Spleen (tissue), 11 donors: Measurements from ENCODE around the gene ATXN1. TPM values are rescaled to one million over a fixed set of nuclear protein-coding genes. Genes with fewer than 3 reads are reported as not detected.

Experiments
- DNase-seq: peaks from one replicate; pipeline ENCODE4 v3.0.0-alpha.2; 2020
- H3K27ac ChIP-seq, 8 donors: fragments of 200-600 bp; sonication (generic) in 7 of 8; 1 replicate in 4 of 8; 2 replicates in 4 of 8; pipeline versions ENCODE4 v1.5.0 to v1.8.0; 2016 to 2021; ENCODE audit warnings: inconsistent platforms in 4 of 8, mild to moderate bottlenecking in 4 of 8, moderate library complexity in 1 of 8
- H3K27me3 ChIP-seq, 7 donors: fragments of 200-600 bp; sonication (generic) in 6 of 7; replicated peaks in 1 of 7; 1 replicate in 4 of 7; 2 replicates in 3 of 7; pipeline versions ENCODE4 v1.5.0 to v1.8.0; 2016 to 2021; ENCODE audit warnings: inconsistent platforms in 3 of 7, mild to moderate bottlenecking in 1 of 7
- H3K36me3 ChIP-seq, 6 donors: fragments of 200-600 bp; sonication (generic) in 5 of 6; 1 replicate in 4 of 6; 2 replicates in 2 of 6; pipeline versions ENCODE4 v1.5.0 to v1.8.0; 2016 to 2021; ENCODE audit warnings: inconsistent platforms in 2 of 6
- H3K4me1 ChIP-seq, 6 donors: fragments of 200-600 bp; sonication (generic) in 5 of 6; 1 replicate in 3 of 6; 2 replicates in 3 of 6; pipeline versions ENCODE4 v1.5.0 to v1.8.0; 2016 to 2021; ENCODE audit warnings: inconsistent platforms in 3 of 6
- H3K4me3 ChIP-seq, 8 donors: fragments of 200-600 bp; sonication (generic) in 7 of 8; 1 replicate in 4 of 8; 2 replicates in 4 of 8; pipeline versions ENCODE4 v1.5.0 to v1.8.0; 2016 to 2021; ENCODE audit warnings: inconsistent platforms in 4 of 8, mild to moderate bottlenecking in 4 of 8, moderate library complexity in 2 of 8
- H3K9me3 ChIP-seq, 8 donors: fragments of 200-600 bp; sonication (generic) in 7 of 8; 1 replicate in 4 of 8; 2 replicates in 4 of 8; pipeline versions ENCODE4 v1.5.0 to v1.8.0; 2016 to 2021; ENCODE audit warnings: inconsistent platforms in 4 of 8
- CTCF ChIP-seq, 11 experiments: fragments of 200-600 bp in 7 of 11; fragments of 450-650 bp in 4 of 11; sonication (generic) in 4 of 11; IDR thresholded peaks in 8 of 11; conservative IDR thresholded peaks in 3 of 11; 1 replicate in 7 of 11; 2 replicates in 4 of 11; pipeline versions ENCODE4 v1.4.0 to v1.8.0; 2016 to 2021; ENCODE audit warnings: antibody characterized with exemption in 11 of 11, inconsistent platforms in 4 of 11, mild to moderate bottlenecking in 1 of 11
- POLR2A ChIP-seq, 3 donors: fragments of 450-650 bp; IDR thresholded peaks; one replicate each; pipeline ENCODE4 v1.5.1; 2017; ENCODE audit warnings: antibody characterized with exemption in 3 of 3, mild to moderate bottlenecking in 1 of 3
- POLR2AphosphoS5 ChIP-seq, 3 donors: sonication (generic); formaldehyde crosslinking; IDR thresholded peaks; one replicate each; pipeline ENCODE4 v1.5.1; 2017; ENCODE audit warnings: antibody characterized with exemption in 3 of 3
- WGBS, 5 donors: extraction: QIAGEN DNeasy Blood & Tissue Kit in 3 of 5; methylation state at CpG; one replicate each; pipeline versions ENCODE4 v1.1.5 to v1.1.7; 2013 to 2018; 5-methylcytosine and 5-hydroxymethylcytosine counted together
- intact Hi-C: fragments of 100-400 bp; cut with DNase I; formaldehyde crosslinking; loops from one replicate; pipeline ENCODE4 v1.15.0; 2023; ENCODE audit warnings: low total_unique reads
- polyA plus RNA-seq, 3 donors: library from polyadenylated mRNA; stranded (reverse); fragments of 200-250 nt; gene quantifications; one replicate each; pipeline ENCODE4 v1.2.1, GENCODE V29; 2013
- total RNA-seq, 7 donors: library from RNA; depleted of rRNA in 3 of 7; stranded (reverse); fragments of >200 nt in 3 of 7; fragmentation: NEBNext Ultra II Directional in 4 of 7; extraction: Animal tissue kit (Norgen Biotek cat#: 25700) in 4 of 7; gene quantifications; one replicate each; pipeline versions ENCODE4 v1.1.0 to v1.2.1, GENCODE V29; 2016 to 2021
- donor health status: healthy with polysubstance abuse.
- donor health status: DM: no; HTN: no; CAD: no; lungs with moderate emphysema.
- donor health status: DM: no; HTN: no; CAD: no.
- donor health status: Bipolar disorder and iron deficiency.
- donor health status: healthy.
- donor health status: DM: no; HTN: no; CAD: no.
- donor health status: DM: yes; HTN: yes; CAD: no.

Gene ATXN1
- total and polyA plus RNA-seq, 10 donors: 3.5 to 123 (median 73.9) TPM

GRCh38 chr6:16274483-16274882 lies 486.8 kb downstream of the ATXN1 start:
- Histone ChIP-seq H3K4me1 (no peaks in the 10 kb centered on the region), H3K27ac (no peak overlapping the region), H3K36me3 (peaks cover 0 to 7% (median 0%) of the 10 kb centered on the region in 6 donors), H3K4me3 (no peak overlapping the region), H3K9me3 (no peaks in the 10 kb centered on the region), H3K27me3 (no peaks in the 10 kb centered on the region)
- intact Hi-C loops: no loop called here
- no peak for TF ChIP-seq POLR2A (IDR thresholded peaks at IDR 0.05)
- no peak for TF ChIP-seq CTCF (IDR thresholded peaks at IDR 0.05 in 8 of 11, conservative IDR thresholded peaks at IDR 0.05 in 3 of 11)
- no peak for TF ChIP-seq POLR2AphosphoS5 (IDR thresholded peaks at IDR 0.05)
- DNase-seq: no peak
- 56 to 81% (median 75%) methylated on average over 4 of the region's 4 CpGs for WGBS, 5 donors

- TF ChIP-seq CTCF (IDR thresholded peaks at IDR 0.05 in 8 of 11, conservative IDR thresholded peaks at IDR 0.05 in 3 of 11): no peak
- TF ChIP-seq POLR2A (IDR thresholded peaks at IDR 0.05): no peak
- TF ChIP-seq POLR2AphosphoS5 (IDR thresholded peaks at IDR 0.05): no peak
- no peaks in the 10 kb centered on the region for H3K9me3 ChIP-seq
- H3K4me3 ChIP-seq: no peak overlapping the region
- 18 to 56% (median 28%) methylated on average over 1 of the region's 1 CpG for WGBS, 5 donors
- no peaks in the 10 kb centered on the region for H3K27me3 ChIP-seq
- H3K27ac ChIP-seq: no peak overlapping the region
- no peaks in the 10 kb centered on the region for H3K4me1 ChIP-seq
- intact Hi-C loops: no loop called here
- DNase-seq: no peak
- no peaks in the 10 kb centered on the region for H3K36me3 ChIP-seq
Measured at GRCh38 chr6:16273256-16273655, 488.0 kb downstream of the ATXN1 start.

- Histone ChIP-seq H3K4me1 (no peaks in the 10 kb centered on the region), H3K27ac (no peak overlapping the region), H3K27me3 (no peaks in the 10 kb centered on the region), H3K9me3 (no peaks in the 10 kb centered on the region), H3K36me3 (no peaks in the 10 kb centered on the region), H3K4me3 (no peak overlapping the region)
- no peak for TF ChIP-seq POLR2A (IDR thresholded peaks at IDR 0.05)
- TF ChIP-seq POLR2AphosphoS5 (IDR thresholded peaks at IDR 0.05): no peak
- TF ChIP-seq CTCF (IDR thresholded peaks at IDR 0.05 in 8 of 11, conservative IDR thresholded peaks at IDR 0.05 in 3 of 11): no peak
- WGBS, 5 donors: 65 to 87% (median 80%) methylated on average over 1 of the region's 1 CpG
- no peak for DNase-seq
- intact Hi-C loops: no loop called here
Measured at GRCh38 chr6:16272201-16272600, 489.1 kb downstream of the ATXN1 start.

- TF ChIP-seq POLR2AphosphoS5 (IDR thresholded peaks at IDR 0.05) (no peak), CTCF (IDR thresholded peaks at IDR 0.05 in 8 of 11, conservative IDR thresholded peaks at IDR 0.05 in 3 of 11) (no peak), POLR2A (IDR thresholded peaks at IDR 0.05) (no peak)
- no peak for DNase-seq
- H3K4me1 ChIP-seq: no peaks in the 10 kb centered on the region
- no peaks in the 10 kb centered on the region for H3K27me3 ChIP-seq
- no peak overlapping the region for H3K4me3 ChIP-seq
- H3K9me3 ChIP-seq: no peaks in the 10 kb centered on the region
- H3K36me3 ChIP-seq: no peaks in the 10 kb centered on the region
- intact Hi-C loops: no loop called here
- 91 to 95% (median 92%) methylated on average over 5 of the region's 5 CpGs for WGBS, 5 donors
- H3K27ac ChIP-seq: no peak overlapping the region
Measured at GRCh38 chr6:16271428-16271827, 489.8 kb downstream of the ATXN1 start.
